HK-2 (cell line): ENCODE results near the gene IKBKE.

Experiments
- DNase-seq: peaks from one replicate; pipeline ENCODE4 v3.0.0-alpha.2; 2018; ENCODE audit not compliant: unreplicated experiment

IKBKE gene

GRCh38 chr1:206496131-206496793 lies 26.0 kb downstream of the IKBKE start:
- DNase-seq: no peak

- DNase-seq: no peak
These were observed 27.1 kb downstream of the IKBKE start for GRCh38 chr1:206497363-206497762.

- no peak for DNase-seq
These were observed 27.5 kb downstream of the IKBKE start for GRCh38 chr1:206497774-206498173.

GRCh38 chr1:206498685-206499084 lies 28.4 kb downstream of the IKBKE start:
- DNase-seq: peak; percentile 44

GRCh38 chr1:206500046-206500445 lies 29.8 kb downstream of the IKBKE start:
- no peak for DNase-seq

- no peak for DNase-seq
These were observed 31.6 kb downstream of the IKBKE start for GRCh38 chr1:206501881-206502280.

- DNase-seq: no peak
These were observed 32.1 kb downstream of the IKBKE start for GRCh38 chr1:206502403-206502802.

GRCh38 chr1:206502812-206503211 lies 32.5 kb downstream of the IKBKE start:
- DNase-seq: no peak

- DNase-seq: peak; percentile 90
These were observed 33.5 kb downstream of the IKBKE start for GRCh38 chr1:206503591-206504362.

- no peak for DNase-seq
These were observed 34.1 kb downstream of the IKBKE start for GRCh38 chr1:206504363-206504713.

GRCh38 chr1:206505702-206506355 lies 35.6 kb downstream of the IKBKE start:
- no peak for DNase-seq

GRCh38 chr1:206506405-206507283 lies 36.4 kb downstream of the IKBKE start:
- DNase-seq: no peak

GRCh38 chr1:206507284-206508129 lies 37.2 kb downstream of the IKBKE start, which contains the start of gene RASSF5:
RASSF5 (plus strand) TSS chr1:206507531; CDS start chr1:206507603, 72 bp downstream.
- DNase-seq: peak; percentile 64

GRCh38 chr1:206508130-206508889 lies 38.0 kb downstream of the IKBKE start:
- no peak for DNase-seq

- no peak for DNase-seq
These were observed 38.7 kb downstream of the IKBKE start for GRCh38 chr1:206508956-206509355.

- no peak for DNase-seq
These were observed 39.5 kb downstream of the IKBKE start for GRCh38 chr1:206509612-206510257.

- DNase-seq: no peak
These were observed 40.1 kb downstream of the IKBKE start for GRCh38 chr1:206510371-206510770.

GRCh38 chr1:206511362-206512057 lies 41.2 kb downstream of the IKBKE start:
- no peak for DNase-seq
